Measurements from ENCODE around the gene LILRA2.

LILRA2 gene

DNA sequence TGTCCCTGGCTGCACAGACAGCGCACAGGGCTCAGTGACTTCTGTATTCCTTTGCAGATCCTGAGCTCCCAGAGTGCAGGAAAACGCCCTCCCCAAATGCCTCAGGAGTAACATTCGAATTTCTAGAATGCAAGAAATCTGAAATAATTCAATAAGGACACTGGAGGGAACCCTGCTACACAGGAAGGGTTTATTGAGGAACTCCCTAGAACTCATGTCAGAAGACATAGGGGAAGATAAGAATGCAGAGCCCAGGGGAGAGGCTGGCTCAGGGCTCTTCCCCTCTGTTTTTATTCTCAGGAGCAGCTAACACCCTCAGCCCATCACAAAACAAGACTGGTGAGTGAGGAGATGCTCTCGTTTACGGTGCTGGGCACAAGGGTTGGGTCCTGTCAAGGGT is 26.6 kb downstream of the LILRA2 start:
- no peak for TF ChIP-seq POLR2AphosphoS5 (IDR thresholded peaks at IDR 0.05; ENCODE audit: low read depth)
- TF ChIP-seq GABPA (IDR thresholded peaks at IDR 0.05; ENCODE audit: low read depth): no peak
- TF ChIP-seq, protein P1, sequence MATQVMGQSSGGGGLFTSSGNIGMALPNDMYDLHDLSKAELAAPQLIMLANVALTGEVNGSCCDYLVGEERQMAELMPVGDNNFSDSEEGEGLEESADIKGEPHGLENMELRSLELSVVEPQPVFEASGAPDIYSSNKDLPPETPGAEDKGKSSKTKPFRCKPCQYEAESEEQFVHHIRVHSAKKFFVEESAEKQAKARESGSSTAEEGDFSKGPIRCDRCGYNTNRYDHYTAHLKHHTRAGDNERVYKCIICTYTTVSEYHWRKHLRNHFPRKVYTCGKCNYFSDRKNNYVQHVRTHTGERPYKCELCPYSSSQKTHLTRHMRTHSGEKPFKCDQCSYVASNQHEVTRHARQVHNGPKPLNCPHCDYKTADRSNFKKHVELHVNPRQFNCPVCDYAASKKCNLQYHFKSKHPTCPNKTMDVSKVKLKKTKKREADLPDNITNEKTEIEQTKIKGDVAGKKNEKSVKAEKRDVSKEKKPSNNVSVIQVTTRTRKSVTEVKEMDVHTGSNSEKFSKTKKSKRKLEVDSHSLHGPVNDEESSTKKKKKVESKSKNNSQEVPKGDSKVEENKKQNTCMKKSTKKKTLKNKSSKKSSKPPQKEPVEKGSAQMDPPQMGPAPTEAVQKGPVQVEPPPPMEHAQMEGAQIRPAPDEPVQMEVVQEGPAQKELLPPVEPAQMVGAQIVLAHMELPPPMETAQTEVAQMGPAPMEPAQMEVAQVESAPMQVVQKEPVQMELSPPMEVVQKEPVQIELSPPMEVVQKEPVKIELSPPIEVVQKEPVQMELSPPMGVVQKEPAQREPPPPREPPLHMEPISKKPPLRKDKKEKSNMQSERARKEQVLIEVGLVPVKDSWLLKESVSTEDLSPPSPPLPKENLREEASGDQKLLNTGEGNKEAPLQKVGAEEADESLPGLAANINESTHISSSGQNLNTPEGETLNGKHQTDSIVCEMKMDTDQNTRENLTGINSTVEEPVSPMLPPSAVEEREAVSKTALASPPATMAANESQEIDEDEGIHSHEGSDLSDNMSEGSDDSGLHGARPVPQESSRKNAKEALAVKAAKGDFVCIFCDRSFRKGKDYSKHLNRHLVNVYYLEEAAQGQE (IDR thresholded peaks at IDR 0.05; ENCODE audit: insufficient replicate concordance, low read depth): no peak
- H3K27me3 ChIP-seq (ENCODE audit: insufficient read depth, poor library complexity, severe bottlenecking): no peaks in the 10 kb centered on the region
- no peak overlapping the region for H3K27ac ChIP-seq (replicated peaks)
- H3K4me3 ChIP-seq (replicated peaks; ENCODE audit: insufficient read depth, low read length): no peak overlapping the region
- no peak for DNase-seq (ENCODE audit: low read depth in 1 of 2, low spot score in 1 of 2)

DNA sequence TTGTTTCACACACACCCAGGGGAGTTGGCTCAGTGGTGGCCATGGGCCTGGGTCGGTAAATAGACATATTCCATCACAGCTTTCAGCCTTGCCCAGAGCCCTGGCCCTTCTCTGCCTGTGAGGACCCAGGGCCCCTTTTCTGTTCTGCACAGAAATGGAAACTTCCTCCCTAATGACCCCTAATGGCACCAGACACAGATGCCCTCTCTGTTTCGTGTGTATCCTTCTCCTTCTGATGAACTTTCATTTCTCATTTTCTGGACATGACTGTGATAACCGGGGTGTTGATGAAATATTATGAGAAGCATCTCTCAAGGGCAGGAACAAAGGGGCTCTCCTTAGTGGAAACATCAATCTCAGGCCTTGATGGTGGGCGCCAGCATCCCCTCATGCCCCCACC is 32.6 kb downstream of the LILRA2 start:
- Histone ChIP-seq H3K4me3 (replicated peaks; ENCODE audit: insufficient read depth, low read length) (no peak overlapping the region), H3K27me3 (ENCODE audit: insufficient read depth, poor library complexity, severe bottlenecking) (no peaks in the 10 kb centered on the region), H3K27ac (replicated peaks) (no peak overlapping the region)
- TF ChIP-seq GABPA (IDR thresholded peaks at IDR 0.05; ENCODE audit: low read depth) (no peak), POLR2AphosphoS5 (IDR thresholded peaks at IDR 0.05; ENCODE audit: low read depth) (no peak), SPI1 (IDR thresholded peaks at IDR 0.05; ENCODE audit: borderline replicate concordance, low read depth) (no peak)
- TF ChIP-seq, protein P1 (IDR thresholded peaks at IDR 0.05; ENCODE audit: insufficient replicate concordance, low read depth): no peak
- TF ChIP-seq, protein P2, sequence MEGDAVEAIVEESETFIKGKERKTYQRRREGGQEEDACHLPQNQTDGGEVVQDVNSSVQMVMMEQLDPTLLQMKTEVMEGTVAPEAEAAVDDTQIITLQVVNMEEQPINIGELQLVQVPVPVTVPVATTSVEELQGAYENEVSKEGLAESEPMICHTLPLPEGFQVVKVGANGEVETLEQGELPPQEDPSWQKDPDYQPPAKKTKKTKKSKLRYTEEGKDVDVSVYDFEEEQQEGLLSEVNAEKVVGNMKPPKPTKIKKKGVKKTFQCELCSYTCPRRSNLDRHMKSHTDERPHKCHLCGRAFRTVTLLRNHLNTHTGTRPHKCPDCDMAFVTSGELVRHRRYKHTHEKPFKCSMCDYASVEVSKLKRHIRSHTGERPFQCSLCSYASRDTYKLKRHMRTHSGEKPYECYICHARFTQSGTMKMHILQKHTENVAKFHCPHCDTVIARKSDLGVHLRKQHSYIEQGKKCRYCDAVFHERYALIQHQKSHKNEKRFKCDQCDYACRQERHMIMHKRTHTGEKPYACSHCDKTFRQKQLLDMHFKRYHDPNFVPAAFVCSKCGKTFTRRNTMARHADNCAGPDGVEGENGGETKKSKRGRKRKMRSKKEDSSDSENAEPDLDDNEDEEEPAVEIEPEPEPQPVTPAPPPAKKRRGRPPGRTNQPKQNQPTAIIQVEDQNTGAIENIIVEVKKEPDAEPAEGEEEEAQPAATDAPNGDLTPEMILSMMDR (IDR thresholded peaks at IDR 0.05; ENCODE audit: insufficient read depth, low read length): no peak
- DNase-seq (ENCODE audit: low read depth in 1 of 2, low spot score in 1 of 2): no peak

DNA sequence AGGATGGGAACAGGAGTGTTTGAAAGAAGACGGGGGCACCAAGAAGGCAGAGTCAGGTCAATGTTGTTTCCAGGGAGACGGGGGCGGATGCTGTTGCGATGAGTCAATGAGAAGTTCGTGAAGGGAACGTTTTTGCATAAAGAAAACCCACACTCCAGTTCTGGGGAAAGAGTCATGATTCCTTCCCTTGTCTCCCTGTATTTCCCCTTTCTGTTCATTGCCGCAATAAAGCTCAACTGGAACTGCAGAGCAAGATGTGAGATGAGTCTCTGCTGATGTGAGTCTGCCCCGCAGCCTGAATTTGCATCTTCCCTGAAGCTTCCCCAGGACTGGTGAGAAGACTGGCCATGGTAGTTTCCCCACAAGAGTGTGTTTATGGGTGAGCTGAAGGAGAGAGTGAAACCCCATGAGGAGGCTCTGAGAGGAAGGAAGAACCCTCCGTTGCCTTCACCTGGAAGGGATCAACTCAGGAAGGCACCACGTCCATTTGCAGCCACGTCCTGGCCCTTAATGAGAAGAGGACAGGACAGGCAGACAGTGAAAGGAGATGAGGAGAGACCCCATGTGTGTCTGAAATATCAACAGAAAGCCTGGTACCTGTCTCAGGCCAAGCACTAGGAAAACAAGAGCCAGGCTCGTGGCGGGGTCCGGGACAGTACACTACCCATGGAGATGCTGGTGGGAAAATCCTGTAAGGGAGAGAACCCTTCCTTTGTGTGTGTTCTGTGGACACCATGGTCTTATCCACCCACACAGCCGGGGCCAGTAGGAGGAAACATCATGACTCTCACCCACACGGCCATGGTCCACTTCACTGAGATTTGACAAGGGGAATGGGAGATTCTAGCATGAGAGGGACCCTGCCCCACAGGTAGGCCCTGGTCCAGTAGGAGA is 33.5 kb downstream of the LILRA2 start:
- no peaks in the 10 kb centered on the region for H3K27me3 ChIP-seq (ENCODE audit: insufficient read depth, poor library complexity, severe bottlenecking)
- TF ChIP-seq POLR2AphosphoS5 (IDR thresholded peaks at IDR 0.05; ENCODE audit: low read depth): no peak
- no peak overlapping the region for H3K27ac ChIP-seq (replicated peaks)
- no peak overlapping the region for H3K4me3 ChIP-seq (replicated peaks; ENCODE audit: insufficient read depth, low read length)
- DNase-seq (ENCODE audit: low read depth in 1 of 2, low spot score in 1 of 2): no peak

DNA sequence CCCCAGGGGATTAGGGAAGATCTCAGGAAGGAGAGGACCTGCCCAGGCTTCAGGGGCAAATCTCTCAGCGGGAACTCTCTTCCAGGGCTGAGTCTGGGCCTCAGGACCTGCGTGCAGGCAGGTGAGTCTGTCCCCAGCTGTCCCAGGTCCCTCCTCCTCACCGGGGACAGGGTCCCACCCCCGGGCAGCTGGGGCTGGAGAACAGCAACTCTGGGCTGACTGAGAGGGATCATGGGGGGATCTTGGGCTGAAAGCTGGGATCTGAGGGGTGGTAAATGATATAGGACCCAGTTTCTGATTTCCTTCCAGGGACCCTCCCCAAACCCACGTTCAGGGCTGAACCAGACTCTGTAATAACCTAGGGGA is 34.2 kb downstream of the LILRA2 start:
- TF ChIP-seq, protein P1 (IDR thresholded peaks at IDR 0.05; ENCODE audit: insufficient replicate concordance, low read depth): no peak
- TF ChIP-seq GABPA (IDR thresholded peaks at IDR 0.05; ENCODE audit: low read depth) (no peak), POLR2AphosphoS5 (IDR thresholded peaks at IDR 0.05; ENCODE audit: low read depth) (no peak), SPI1 (IDR thresholded peaks at IDR 0.05; ENCODE audit: borderline replicate concordance, low read depth) (no peak)
- TF ChIP-seq, protein P2 (IDR thresholded peaks at IDR 0.05; ENCODE audit: insufficient read depth, low read length): no peak

More for the DNA sequence above, 34.2 kb downstream of the LILRA2 start:
- Histone ChIP-seq H3K27me3 (ENCODE audit: insufficient read depth, poor library complexity, severe bottlenecking) (no peaks in the 10 kb centered on the region), H3K4me3 (replicated peaks; ENCODE audit: insufficient read depth, low read length) (no peak overlapping the region), H3K27ac (replicated peaks) (no peak overlapping the region)
- no peak for DNase-seq (ENCODE audit: low read depth in 1 of 2, low spot score in 1 of 2)
